T follicular helper cell (primary cell): ENCODE measurements around the gene IKZF3.
"Not testable (repeated sequence)": the region's sequence is repeated elsewhere in the genome, so short reads cannot be mapped to it uniquely, and the experiment has no call there.

Experiments
- DNase-seq: peaks from one replicate; pipeline ENCODE4 v3.0.0-alpha.2; 2020; ENCODE audit warnings: low read depth
- total RNA-seq, 2 experiments: gene quantifications; one replicate each; lab custom pipeline; 2026; lab: John Stamatoyannopoulos, UW

Gene IKZF3
- total RNA-seq = 350 to 431 reads per million in 2 experiments

- DNase-seq = peak; percentile 74
These were observed at the start of gene IKZF3 for GRCh38 chr17:39863918-39864746. TSS of gene IKZF3 (minus strand) at chr17:39864312. CDS start at chr17:39864126, 186 bp downstream.

DNA sequence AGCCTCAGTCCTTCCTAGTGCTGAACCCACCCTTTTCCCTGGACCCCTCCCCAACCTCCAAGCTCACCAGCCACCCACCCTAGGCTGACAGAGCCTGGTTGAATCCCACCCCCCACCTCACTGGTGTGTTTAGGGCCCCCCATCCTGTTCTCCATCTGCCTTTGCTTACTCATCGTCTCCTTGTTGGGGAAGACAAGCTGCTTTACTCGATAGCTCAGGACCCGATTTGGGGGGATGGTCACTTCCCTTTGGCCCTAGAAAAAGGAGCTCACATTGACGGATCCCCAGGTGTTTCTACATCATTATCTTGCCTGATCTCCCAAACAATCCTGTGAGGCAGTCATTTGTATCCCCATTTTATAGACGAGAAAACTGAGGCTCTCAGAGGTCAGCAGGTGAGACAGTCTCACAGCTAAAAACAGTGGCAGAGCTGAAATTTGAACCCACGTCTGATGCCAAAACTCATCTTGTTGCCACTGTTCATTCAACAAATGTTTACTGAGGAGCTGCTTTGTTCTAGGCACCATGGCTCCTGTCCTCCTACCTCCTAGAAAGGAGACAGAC is 44.8 kb upstream of the IKZF3 start:
- DNase-seq = no peak

- no peak for DNase-seq
These were observed 40.8 kb upstream of the IKZF3 start for GRCh38 chr17:39904990-39905288.

- DNase-seq = no peak
These were observed 39.2 kb upstream of the IKZF3 start for GRCh38 chr17:39903158-39903884.

- DNase-seq = not testable (repeated sequence)
These were observed 37.9 kb upstream of the IKZF3 start for GRCh38 chr17:39902027-39902426.

- no peak for DNase-seq
These were observed 35.1 kb upstream of the IKZF3 start for GRCh38 chr17:39899215-39899614.

GRCh38 chr17:39898088-39898487 is 34.0 kb upstream of the IKZF3 start:
- no peak for DNase-seq

- no peak for DNase-seq
These were observed 30.7 kb upstream of the IKZF3 start for GRCh38 chr17:39894681-39895376.

DNA sequence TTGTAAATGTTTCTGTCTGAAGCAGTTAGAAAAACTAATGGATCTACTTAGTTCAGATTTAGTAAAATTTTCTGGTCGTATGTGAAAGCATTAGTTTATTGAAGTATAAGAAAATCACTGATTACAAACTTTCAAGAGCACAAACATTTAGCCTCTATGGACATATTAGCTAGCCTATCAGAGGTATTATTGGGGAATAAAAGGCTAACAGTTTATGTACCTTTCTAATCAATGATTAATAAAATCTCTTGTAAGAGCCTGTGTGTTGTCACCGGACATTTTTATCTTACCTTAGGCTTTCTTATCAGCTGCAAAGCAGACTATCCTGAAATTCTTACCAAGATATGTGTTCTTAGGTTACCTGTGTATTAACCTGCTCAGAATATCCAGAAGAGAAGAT is 25.1 kb upstream of the IKZF3 start:
- DNase-seq = no peak

- no peak for DNase-seq
These were observed 23.0 kb upstream of the IKZF3 start for GRCh38 chr17:39887078-39887477.

DNA sequence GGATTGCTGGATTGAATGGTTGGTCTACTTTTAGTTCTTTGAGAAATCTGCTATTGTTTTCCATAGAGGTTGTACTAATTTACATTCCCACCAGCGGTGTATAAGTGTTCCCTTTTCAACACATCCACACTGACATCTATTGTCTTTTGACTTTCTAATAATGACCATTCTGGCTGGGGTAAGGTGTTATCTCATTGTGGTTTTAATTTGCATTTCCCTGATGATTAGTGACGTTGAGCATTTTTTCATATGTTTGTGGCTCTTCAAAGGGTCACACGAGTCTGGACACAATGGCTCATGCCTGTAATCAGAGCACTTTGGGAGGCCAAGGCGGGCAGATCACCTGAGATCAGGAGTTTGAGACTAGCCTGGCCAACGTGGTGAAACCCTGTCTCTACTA is 22.0 kb upstream of the IKZF3 start:
- DNase-seq = not testable (repeated sequence)

DNA sequence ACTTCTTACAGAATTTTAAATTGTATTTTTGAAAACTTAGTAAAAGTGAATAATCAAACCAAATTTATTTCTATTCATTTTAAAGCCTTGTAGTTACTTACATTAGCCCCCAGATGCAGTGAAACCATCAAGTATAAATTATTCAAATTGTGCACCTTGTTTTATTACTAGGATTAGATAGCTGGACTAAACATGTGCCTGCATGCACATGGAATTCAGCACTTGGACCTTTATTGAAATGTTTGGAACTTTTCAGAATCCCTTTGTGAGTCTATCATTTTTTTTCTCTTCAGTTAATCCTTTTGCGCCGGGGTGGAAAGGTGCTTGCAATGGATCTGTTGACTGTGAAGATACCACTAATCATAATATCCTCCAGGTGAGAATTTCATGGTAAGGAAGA is 8.6 kb upstream of the IKZF3 start:
- no peak for DNase-seq

DNA sequence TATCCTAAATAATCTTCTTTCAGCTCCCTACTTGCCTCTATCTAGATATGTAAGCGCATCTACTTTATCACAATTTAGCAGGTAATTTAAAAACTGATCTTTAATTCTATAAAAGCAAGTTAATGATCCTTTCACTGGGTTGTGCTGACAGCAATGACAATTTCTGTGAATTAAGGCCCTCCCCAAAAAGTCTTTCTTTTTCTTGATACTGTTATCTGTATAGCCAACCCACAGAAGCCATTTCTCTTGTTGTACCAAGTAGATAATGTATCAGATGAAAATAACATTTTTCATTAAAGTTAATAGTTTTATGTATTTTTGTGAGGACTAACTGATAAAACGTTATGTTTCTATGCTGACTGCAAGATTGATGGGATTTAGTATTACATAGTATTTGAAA is 7.7 kb upstream of the IKZF3 start:
- no peak for DNase-seq

GRCh38 chr17:39870776-39871175 is 6.7 kb upstream of the IKZF3 start:
- DNase-seq = no peak

- DNase-seq = no peak
These were observed 4.4 kb upstream of the IKZF3 start for GRCh38 chr17:39868554-39868942.

DNA sequence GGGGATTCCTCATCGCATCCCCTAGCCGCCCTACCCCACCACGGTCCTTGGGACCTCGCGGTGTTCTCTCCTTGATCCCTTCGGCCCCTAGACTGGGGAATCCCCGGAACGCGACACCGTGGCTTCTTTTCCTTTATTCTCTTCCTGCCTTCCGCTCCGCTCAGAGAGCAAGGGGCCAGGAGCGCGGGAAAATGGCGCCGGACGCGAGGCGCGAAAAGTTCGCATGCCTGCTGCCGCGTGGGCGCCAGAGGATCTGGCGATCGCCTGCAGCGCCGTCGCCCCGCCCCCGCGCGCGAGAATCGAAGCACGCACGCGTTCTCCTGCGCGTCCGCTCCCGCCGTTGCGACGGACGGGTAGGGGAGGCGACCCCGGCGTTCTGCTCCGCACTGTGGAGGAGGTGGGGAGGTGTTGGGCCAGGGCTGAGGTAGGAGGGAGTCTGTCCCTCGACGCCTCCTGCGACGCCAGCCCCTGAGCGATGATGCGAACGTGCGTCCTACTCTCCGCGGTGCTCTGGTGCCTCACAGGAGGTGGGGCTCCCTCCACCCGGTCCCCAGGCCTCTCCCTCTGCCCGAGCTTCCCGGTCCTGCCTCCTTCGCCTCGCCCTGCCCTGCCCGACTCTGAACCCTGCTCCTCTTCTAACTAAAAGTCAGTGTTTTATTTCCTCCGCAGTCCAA is 3.9 kb upstream of the IKZF3 start, which contains the start of gene ZPBP2:
Gene ZPBP2, plus strand, starts transcription at position 323 of the 674 bp plus-strand sequence. Its CDS starts 153 bp downstream, at position 476.
- DNase-seq = peak; percentile 28

DNA sequence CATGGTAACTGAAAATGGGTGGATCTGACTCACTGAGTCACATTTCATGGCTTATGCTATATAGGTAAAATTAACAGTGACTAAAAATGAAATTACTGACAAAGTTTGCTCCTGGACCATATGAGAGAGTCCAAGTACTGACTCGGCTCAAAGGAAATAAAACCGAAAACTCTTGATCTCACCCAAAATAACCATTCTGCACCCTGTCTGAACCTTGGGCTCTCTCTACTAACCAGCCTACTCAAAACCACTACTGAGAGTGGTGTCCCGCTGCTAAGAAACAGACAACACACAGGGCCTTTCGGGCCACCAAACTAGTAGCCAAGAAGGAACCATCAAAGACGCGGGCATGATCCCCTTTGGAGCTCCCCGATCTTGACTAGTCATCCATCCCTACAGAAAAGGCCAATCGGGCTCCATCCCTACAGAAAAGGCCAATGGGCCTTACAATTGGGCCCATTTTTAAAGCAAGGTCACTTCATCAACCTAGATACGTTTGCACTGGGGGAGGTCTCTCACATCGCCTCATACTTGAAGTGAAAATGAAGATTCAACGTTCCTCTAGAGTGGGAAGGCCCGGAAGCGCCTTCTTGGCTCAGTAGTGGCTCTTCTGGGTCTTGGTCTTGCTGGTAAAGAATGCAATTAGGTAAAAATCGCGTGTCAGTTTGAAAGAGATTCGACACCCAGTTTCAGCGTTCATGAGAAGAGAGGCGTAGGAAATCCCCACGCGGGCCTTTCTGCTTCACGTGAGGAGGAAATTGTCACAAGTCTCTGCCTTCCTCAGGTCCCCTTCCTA is 3.2 kb upstream of the IKZF3 start:
- peak; percentile 59 for DNase-seq

DNA sequence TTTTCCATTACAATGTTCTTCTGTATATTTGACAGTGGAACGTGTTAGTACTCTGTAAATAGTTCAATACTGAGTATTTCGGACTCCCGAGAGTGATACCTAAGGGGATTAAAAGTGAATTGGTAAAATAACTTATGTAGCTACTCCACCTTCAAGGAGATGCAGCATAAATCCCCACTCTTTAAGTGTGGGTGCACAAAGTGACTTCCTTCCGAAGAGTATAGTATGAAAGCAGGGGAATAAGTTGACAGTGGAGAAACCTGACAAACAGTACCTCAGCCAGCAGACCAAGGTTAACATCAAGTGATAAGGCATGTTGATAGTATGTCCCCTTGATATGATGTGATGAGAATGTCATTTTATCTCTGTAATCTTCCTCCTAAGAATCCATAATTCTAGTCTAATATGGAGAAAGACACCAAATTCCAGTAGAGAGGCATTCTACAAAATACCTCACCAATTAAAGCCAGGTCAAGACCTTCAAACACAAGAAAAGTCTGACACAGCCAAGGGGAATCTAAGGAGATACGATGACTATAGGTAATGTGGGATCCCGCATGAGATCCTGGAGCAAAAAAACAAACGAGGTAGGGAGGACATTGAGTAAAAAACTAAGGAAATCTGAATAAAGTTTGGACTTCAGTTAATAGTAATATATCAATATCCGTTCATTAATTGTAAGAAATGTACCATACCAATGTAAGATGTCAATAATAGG is 2.1 kb upstream of the IKZF3 start:
- DNase-seq = no peak

- DNase-seq = no peak
These were observed 731 bp downstream of the IKZF3 start for GRCh38 chr17:39863244-39863917.

DNA sequence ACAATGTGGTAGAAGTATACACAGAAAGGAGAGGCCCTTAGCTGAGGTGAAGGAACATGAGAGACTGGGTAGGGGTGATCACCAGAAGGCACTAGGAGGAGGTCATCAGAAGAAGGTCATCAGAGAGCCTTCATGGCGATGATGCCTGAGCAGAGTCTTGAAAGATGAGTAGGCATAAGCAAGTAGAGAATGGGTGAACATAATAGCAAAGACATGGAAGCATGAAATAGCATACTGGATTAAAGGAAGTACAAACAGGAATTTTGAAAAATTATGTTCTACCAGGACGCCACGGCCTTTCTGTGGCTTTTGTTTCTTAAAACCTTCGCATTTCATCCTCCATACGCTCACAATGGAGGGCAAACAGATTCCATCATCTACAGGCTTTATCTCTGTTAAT is 2.9 kb downstream of the IKZF3 start:
- no peak for DNase-seq
